ENCODE data around the gene SERPINB1. TPM values are rescaled to one million over a fixed set of nuclear protein-coding genes. Genes with fewer than 3 reads are reported as not detected.

SERPINB1 gene
- total RNA-seq, 1 experiment from 2014 or later: 1.5 TPM

- DNase-seq (ENCODE audit: low read depth): no peak
These were observed 48.0 kb downstream of the SERPINB1 start for GRCh38 chr6:2793534-2794151.

GRCh38 chr6:2792330-2793110, 49.1 kb downstream of the SERPINB1 start:
- DNase-seq (ENCODE audit: low read depth): peak; percentile 14

- no peak for DNase-seq (ENCODE audit: low read depth)
These were observed 50.2 kb downstream of the SERPINB1 start for GRCh38 chr6:2791450-2791974.

- peak; percentile 71 for DNase-seq (ENCODE audit: low read depth)
These were observed 50.8 kb downstream of the SERPINB1 start for GRCh38 chr6:2790588-2791449.

- no peak for DNase-seq (ENCODE audit: low read depth)
These were observed 55.4 kb downstream of the SERPINB1 start for GRCh38 chr6:2786269-2786668.

- no peak for DNase-seq (ENCODE audit: low read depth)
These were observed 56.7 kb downstream of the SERPINB1 start for GRCh38 chr6:2784930-2785329.

- DNase-seq (ENCODE audit: low read depth): no peak
These were observed 57.6 kb downstream of the SERPINB1 start for GRCh38 chr6:2784061-2784460.

- DNase-seq (ENCODE audit: low read depth): no peak
These were observed 58.3 kb downstream of the SERPINB1 start for GRCh38 chr6:2783188-2783963.

- no peak for DNase-seq (ENCODE audit: low read depth)
These were observed 58.9 kb downstream of the SERPINB1 start for GRCh38 chr6:2782825-2783187.

- no peak for DNase-seq (ENCODE audit: low read depth)
These were observed 59.3 kb downstream of the SERPINB1 start for GRCh38 chr6:2782356-2782708.

Other genes with a start within 250 kb of the SERPINB1 start
- gene MYLK4, start 90.9 kb downstream of the SERPINB1 start, total RNA-seq (2014; rRNA removed; shearing (Covaris generic)): 0.76 and 1.2 TPM in 2 replicates
- gene WRNIP1, start 76.5 kb downstream of the SERPINB1 start, total RNA-seq (2014; rRNA removed; shearing (Covaris generic)): 52.1 and 103 TPM in 2 replicates
- 4.1 and 6.8 TPM in 2 replicates for gene SERPINB9, start 61.4 kb upstream of the SERPINB1 start, total RNA-seq (2014; rRNA removed; shearing (Covaris generic))
- gene SERPINB6, start 129.7 kb upstream of the SERPINB1 start, total RNA-seq (2014; rRNA removed; shearing (Covaris generic)): 177 and 209 TPM in 2 replicates
- gene NQO2, start 158.0 kb upstream of the SERPINB1 start, total RNA-seq (2014; rRNA removed; shearing (Covaris generic)): 40.2 and 46.4 TPM in 2 replicates
- 26.5 and 43.6 TPM in 2 replicates for gene RIPK1, start 226.6 kb upstream of the SERPINB1 start, total RNA-seq (2014; rRNA removed; shearing (Covaris generic))

Measured in M059J (cell line).